Transverse colon (tissue), 4 donors: ENCODE measurements around the gene CT47C1.

Experiments
- CTCF ChIP-seq, 5 experiments: fragments of 200-600 bp in 3 of 5; fragments of 450-650 bp in 2 of 5; sonication (generic) in 3 of 5; IDR thresholded peaks; 1 replicate in 2 of 5; 2 replicates in 3 of 5; pipeline ENCODE4 v1.5.1; 2016 to 2017; ENCODE audit warnings: antibody characterized with exemption in 5 of 5, inconsistent platforms in 3 of 5, mild to moderate bottlenecking in 2 of 5, moderate library complexity in 1 of 5
- POLR2A ChIP-seq: fragments of 450-650 bp; IDR thresholded peaks from one replicate; pipeline ENCODE4 v1.6.1; 2016; ENCODE audit warnings: antibody characterized with exemption, mild to moderate bottlenecking, moderate library complexity
- POLR2AphosphoS5 ChIP-seq, 3 donors: sonication (generic); formaldehyde crosslinking; IDR thresholded peaks; one replicate each; pipeline ENCODE4 v1.6.1; 2016; ENCODE audit warnings: antibody characterized with exemption in 3 of 3

- no peak for TF ChIP-seq CTCF (IDR thresholded peaks at IDR 0.05)
- no peak for TF ChIP-seq POLR2AphosphoS5 (IDR thresholded peaks at IDR 0.05)
- TF ChIP-seq POLR2A: no peak
Observed at GRCh38 chrX:119094819-119095218, 22.0 kb downstream of the CT47C1 start.
